ENCODE measurements around the gene DMPK. TPM values are rescaled to one million over a fixed set of nuclear protein-coding genes. Genes with fewer than 3 reads are reported as not detected.

The DMPK gene
- total RNA-seq, 1 donor from 2014 or later: 107 TPM

- peak overlapping the region; percentile 77 for H3K4me3 Mint-ChIP-seq (ENCODE audit: unreplicated experiment)
- H3K27ac Mint-ChIP-seq (ENCODE audit: unreplicated experiment): no peak overlapping the region
- no peaks in the 10 kb centered on the region for H3K36me3 Mint-ChIP-seq (ENCODE audit: unreplicated experiment)
- H3K27me3 Mint-ChIP-seq (ENCODE audit: unreplicated experiment): peaks cover 21% of the 10 kb centered on the region
- peaks cover 5% of the 10 kb centered on the region for H3K4me1 Mint-ChIP-seq (ENCODE audit: low read depth, unreplicated experiment)
- DNase-seq: peak; percentile 63
- no peak for TF ChIP-seq CTCF (IDR thresholded peaks at IDR 0.05; ENCODE audit: partially characterized antibody, unreplicated experiment)
- H3K9me3 Mint-ChIP-seq (ENCODE audit: unreplicated experiment): peaks cover 18% of the 10 kb centered on the region
These were observed 14.2 kb downstream of the DMPK start for GRCh38 chr19:45767881-45768654.

GRCh38 chr19:45767410-45767880 lies 14.8 kb downstream of the DMPK start:
- peak; percentile 46 for DNase-seq
- Mint-ChIP-seq H3K27me3 (ENCODE audit: unreplicated experiment) (peaks cover 19% of the 10 kb centered on the region), H3K4me1 (ENCODE audit: low read depth, unreplicated experiment) (peaks cover 5% of the 10 kb centered on the region), H3K9me3 (ENCODE audit: unreplicated experiment) (peaks cover 16% of the 10 kb centered on the region), H3K27ac (ENCODE audit: unreplicated experiment) (no peak overlapping the region), H3K36me3 (ENCODE audit: unreplicated experiment) (no peaks in the 10 kb centered on the region), H3K4me3 (ENCODE audit: unreplicated experiment) (peak overlapping the region; percentile 65)
- TF ChIP-seq CTCF (IDR thresholded peaks at IDR 0.05; ENCODE audit: partially characterized antibody, unreplicated experiment): no peak

- Mint-ChIP-seq H3K4me1 (ENCODE audit: low read depth, unreplicated experiment) (peaks cover 5% of the 10 kb centered on the region), H3K9me3 (ENCODE audit: unreplicated experiment) (peaks cover 10% of the 10 kb centered on the region), H3K36me3 (ENCODE audit: unreplicated experiment) (no peaks in the 10 kb centered on the region), H3K27ac (ENCODE audit: unreplicated experiment) (no peak overlapping the region), H3K4me3 (ENCODE audit: unreplicated experiment) (peak overlapping the region; percentile 65), H3K27me3 (ENCODE audit: unreplicated experiment) (peaks cover 17% of the 10 kb centered on the region)
- TF ChIP-seq CTCF (IDR thresholded peaks at IDR 0.05; ENCODE audit: partially characterized antibody, unreplicated experiment): no peak
- DNase-seq: no peak
These were observed 15.4 kb downstream of the DMPK start for GRCh38 chr19:45766869-45767346.

- H3K27ac Mint-ChIP-seq (ENCODE audit: unreplicated experiment): no peak overlapping the region
- H3K27me3 Mint-ChIP-seq (ENCODE audit: unreplicated experiment): peaks cover 17% of the 10 kb centered on the region
- no peak for DNase-seq
- no peak overlapping the region for H3K4me3 Mint-ChIP-seq (ENCODE audit: unreplicated experiment)
- H3K36me3 Mint-ChIP-seq (ENCODE audit: unreplicated experiment): no peaks in the 10 kb centered on the region
- no peak for TF ChIP-seq CTCF (IDR thresholded peaks at IDR 0.05; ENCODE audit: partially characterized antibody, unreplicated experiment)
- peaks cover 5% of the 10 kb centered on the region for H3K4me1 Mint-ChIP-seq (ENCODE audit: low read depth, unreplicated experiment)
- H3K9me3 Mint-ChIP-seq (ENCODE audit: unreplicated experiment): peaks cover 10% of the 10 kb centered on the region
These were observed 15.9 kb downstream of the DMPK start for GRCh38 chr19:45766296-45766868.
